Measurements from ENCODE around the gene DRD2.

GRCh38 chr11:113417428-113417827, 57.8 kb downstream of the DRD2 start:
- TF ChIP-seq ZNF645 (tag by site-specific recombination; IDR thresholded peaks at IDR 0.05) (no peak), ZBTB17 (tag by site-specific recombination; IDR thresholded peaks at IDR 0.05) (no peak), ZNF530 (tag by site-specific recombination; IDR thresholded peaks at IDR 0.05; ENCODE audit: low read depth) (no peak), CTCF (tag by site-specific recombination; IDR thresholded peaks at IDR 0.05) (no peak), ZNF704 (tag by site-specific recombination; IDR thresholded peaks at IDR 0.05) (no peak), ZNF777 (tag by site-specific recombination; IDR thresholded peaks at IDR 0.05; ENCODE audit: borderline replicate concordance) (no peak), ZFP3 (tag by site-specific recombination; IDR thresholded peaks at IDR 0.05; ENCODE audit: low read depth) (no peak), ZBTB21 (tag by site-specific recombination; IDR thresholded peaks at IDR 0.05) (no peak), SP7 (tag by site-specific recombination; IDR thresholded peaks at IDR 0.05) (no peak)

Measured in HEK293 (cell line).